Adrenal gland (tissue), 12 donors: ENCODE data around the gene GPHN. TPM values are rescaled to one million over a fixed set of nuclear protein-coding genes. Genes with fewer than 3 reads are reported as not detected.

Source experiments
- DNase-seq, 7 donors: peaks; one replicate each; pipeline ENCODE4 v3.0.0-alpha.2; 2019 to 2020
- H3K27ac ChIP-seq, 5 donors: fragments of 200-600 bp; sonication (generic) in 4 of 5; 1 replicate in 3 of 5; 2 replicates in 2 of 5; pipeline versions ENCODE4 v1.5.1 to v1.8.0; 2016 to 2020; ENCODE audit warnings: mild to moderate bottlenecking in 1 of 5
- H3K27me3 ChIP-seq: fragments of 200-600 bp; 2 replicates; pipeline ENCODE4 v1.8.0; 2021
- H3K36me3 ChIP-seq, 2 donors: fragments of 200-600 bp; replicated peaks in 1 of 2; 1 replicate in 1 of 2; 2 replicates in 1 of 2; pipeline versions ENCODE4 v1.5.1 to v1.8.0; 2018 to 2022
- H3K4me1 ChIP-seq, 2 donors: fragments of 200-600 bp; replicated peaks in 1 of 2; 1 replicate in 1 of 2; 2 replicates in 1 of 2; pipeline versions ENCODE4 v1.5.1 to v1.8.0; 2018 to 2021
- H3K4me3 ChIP-seq, 4 donors: fragments of 200-600 bp; sonication (generic) in 3 of 4; one replicate each; pipeline ENCODE4 v1.5.1; 2016 to 2018
- H3K9me3 ChIP-seq, 3 donors: fragments of 200-600 bp; sonication (generic) in 1 of 3; replicated peaks in 1 of 3; 1 replicate in 2 of 3; 2 replicates in 1 of 3; pipeline versions ENCODE4 v1.5.1 to v1.8.0; 2016 to 2021
- CTCF ChIP-seq, 6 experiments: fragments of 450-650 bp in 4 of 6; fragments of 200-600 bp in 2 of 6; sonication (generic) in 1 of 6; IDR thresholded peaks; 1 replicate in 5 of 6; 2 replicates in 1 of 6; pipeline versions ENCODE4 v1.5.1 to v1.8.0; 2016 to 2021; ENCODE audit warnings: antibody characterized with exemption in 6 of 6, mild to moderate bottlenecking in 2 of 6, moderate library complexity in 1 of 6
- POLR2A ChIP-seq, 2 donors: fragments of 450-650 bp; IDR thresholded peaks; one replicate each; pipeline ENCODE4 v1.6.1; 2017; ENCODE audit warnings: antibody characterized with exemption in 2 of 2, mild to moderate bottlenecking in 2 of 2, moderate library complexity in 1 of 2
- WGBS, 4 donors: extraction: QIAGEN DNeasy Blood & Tissue Kit in 2 of 4; methylation state at CpG; one replicate each; pipeline versions ENCODE4 v1.1.5 to v1.1.7; 2013 to 2017; 5-methylcytosine and 5-hydroxymethylcytosine counted together
- intact Hi-C, 2 donors: fragments of 100-400 bp; cut with DNase I; formaldehyde crosslinking; loops; one replicate each; pipeline versions ENCODE4 v1.14.1 to v1.15.0; 2022 to 2023
- polyA plus RNA-seq, 3 donors: library from polyadenylated mRNA; stranded (reverse); fragments of 200-250 nt in 2 of 3; fragments of 350-450 nt in 1 of 3; fragmentation: Illumina TruSeq in 1 of 3; extraction: RNeasy Lipid Tissue Mini Kit (QIAGEN cat#74804) in 1 of 3; gene quantifications; one replicate each; pipeline ENCODE4 v1.2.3, GENCODE V29; 2013 to 2014
- total RNA-seq, 9 donors: library from RNA; depleted of rRNA in 4 of 9; stranded (reverse); fragments of >200 nt in 4 of 9; fragments of 120-200 nt in 1 of 9; fragmentation: NEBNext Ultra II Directional in 1 of 9; extraction: Animal tissue kit (Norgen Biotek cat#: 25700) in 1 of 9; gene quantifications; one replicate each; pipeline versions ENCODE4 v1.1.0 to v1.2.4, GENCODE V29; 2013 to 2023
- donor health status: healthy with polysubstance abuse.
- donor health status: Bipolar disorder and iron deficiency.
- donor health status: DM: yes; HTN: yes; CAD: no.
- donor health status: DM: no; HTN: no; CAD: no.
- donor health status: DM: no; HTN: no; CAD: no.
- donor health status: DM: yes; HTN: yes; CAD: no.

GPHN gene
- total and polyA plus RNA-seq, 12 donors: 12.5 to 41.0 (median 24.0) TPM

GRCh38 chr14:67077921-67078320, 570.0 kb downstream of the GPHN start:
- H3K27ac ChIP-seq: no peak overlapping the region
- H3K4me1 ChIP-seq: no peaks in the 10 kb centered on the region
- no peaks in the 10 kb centered on the region for H3K27me3 ChIP-seq
- intact Hi-C loops: no loop called here
- WGBS, 4 donors: 74 to 83% (median 78%) methylated on average over 3 of the region's 3 CpGs
- no peak overlapping the region for H3K4me3 ChIP-seq
- no peaks in the 10 kb centered on the region for H3K36me3 ChIP-seq
- no peak for DNase-seq
- peaks cover 0 to 6% (median 6%) of the 10 kb centered on the region in 3 donors for H3K9me3 ChIP-seq
- no peak for TF ChIP-seq CTCF (IDR thresholded peaks at IDR 0.05)
- TF ChIP-seq POLR2A (IDR thresholded peaks at IDR 0.05): no peak

- DNase-seq: no peak
- Histone ChIP-seq H3K4me1 (peaks cover 0 to 7% of the 10 kb centered on the region in 2 donors), H3K9me3 (peaks cover 0 to 6% (median 6%) of the 10 kb centered on the region in 3 donors), H3K27ac (no peak overlapping the region), H3K27me3 (no peaks in the 10 kb centered on the region), H3K36me3 (no peaks in the 10 kb centered on the region), H3K4me3 (no peak overlapping the region)
- no peak for TF ChIP-seq CTCF (IDR thresholded peaks at IDR 0.05)
- TF ChIP-seq POLR2A (IDR thresholded peaks at IDR 0.05): no peak
- intact Hi-C loops: no loop called here
Measured at GRCh38 chr14:67079846-67080245, 571.9 kb downstream of the GPHN start.

- TF ChIP-seq CTCF (IDR thresholded peaks at IDR 0.05) (no peak), POLR2A (IDR thresholded peaks at IDR 0.05) (no peak)
- Histone ChIP-seq H3K4me3 (no peak overlapping the region), H3K36me3 (no peaks in the 10 kb centered on the region), H3K27ac (no peak overlapping the region), H3K27me3 (no peaks in the 10 kb centered on the region), H3K4me1 (no peaks in the 10 kb centered on the region), H3K9me3 (peaks cover 0 to 23% (median 21%) of the 10 kb centered on the region in 3 donors)
- DNase-seq: no peak
- intact Hi-C loops: no loop called here
- 83 to 93% (median 93%) methylated on average over 1 of the region's 1 CpG for WGBS, 4 donors
Measured at GRCh38 chr14:67108230-67108629, 600.3 kb downstream of the GPHN start.

GRCh38 chr14:67111022-67111421, 603.1 kb downstream of the GPHN start:
- Histone ChIP-seq H3K27ac (no peak overlapping the region), H3K4me3 (no peak overlapping the region), H3K36me3 (no peaks in the 10 kb centered on the region), H3K9me3 (peaks cover 0 to 8% (median 5%) of the 10 kb centered on the region in 3 donors), H3K4me1 (no peaks in the 10 kb centered on the region), H3K27me3 (no peaks in the 10 kb centered on the region)
- WGBS, 4 donors: 76 to 95% (median 87%) methylated on average over 1 of the region's 1 CpG
- TF ChIP-seq POLR2A (IDR thresholded peaks at IDR 0.05) (no peak), CTCF (IDR thresholded peaks at IDR 0.05) (no peak)
- intact Hi-C loops: no loop called here
- no peak for DNase-seq
